Gastroesophageal sphincter (tissue), 4 donors: ENCODE results near the gene CLDN15. TPM values are rescaled to one million over a fixed set of nuclear protein-coding genes. Genes with fewer than 3 reads are reported as not detected.

ENCODE experiments used
- ATAC-seq: fragments of 150-250 bp; one replicate; pipeline ENCODE4 v1.9.1; 2016; ENCODE audit warnings: mild to moderate bottlenecking, moderate library complexity
- H3K27ac ChIP-seq, 4 donors: fragments of 200-600 bp; sonication (generic) in 3 of 4; 1 replicate in 3 of 4; 2 replicates in 1 of 4; pipeline ENCODE4 v1.5.1; 2016 to 2019
- H3K27me3 ChIP-seq: fragments of 200-600 bp; sonication (generic); one replicate; pipeline ENCODE4 v1.5.1; 2019
- H3K36me3 ChIP-seq, 2 donors: fragments of 200-600 bp; sonication (generic); one replicate each; pipeline ENCODE4 v1.5.1; 2019; ENCODE audit warnings: control low read depth in 1 of 2
- H3K4me1 ChIP-seq, 3 donors: fragments of 200-600 bp; sonication (generic); 1 replicate in 2 of 3; 2 replicates in 1 of 3; pipeline ENCODE4 v1.5.1; 2016 to 2019; ENCODE audit warnings: control low read depth in 2 of 3
- H3K4me3 ChIP-seq, 2 donors: fragments of 200-600 bp; sonication (generic); one replicate each; pipeline ENCODE4 v1.5.1; 2019; ENCODE audit warnings: mild to moderate bottlenecking in 1 of 2, moderate library complexity in 1 of 2
- H3K9me3 ChIP-seq, 3 donors: fragments of 200-600 bp; sonication (generic); one replicate each; pipeline ENCODE4 v1.5.1; 2017 to 2019; ENCODE audit warnings: control low read depth in 2 of 3
- CTCF ChIP-seq, 4 experiments: fragments of 200-600 bp in 2 of 4; fragments of 450-650 bp in 2 of 4; sonication (generic) in 1 of 4; IDR thresholded peaks; one replicate each; pipeline ENCODE4 v1.5.1; 2017 to 2019; ENCODE audit warnings: antibody characterized with exemption in 4 of 4, mild to moderate bottlenecking in 2 of 4, moderate library complexity in 2 of 4
- EP300 ChIP-seq: sonication (generic); formaldehyde crosslinking; IDR thresholded peaks from one replicate; pipeline ENCODE4 v1.6.1; 2017; ENCODE audit warnings: antibody characterized with exemption, mild to moderate bottlenecking
- POLR2A ChIP-seq, 2 donors: fragments of 450-650 bp; IDR thresholded peaks; one replicate each; pipeline ENCODE4 v1.6.1; 2017; ENCODE audit warnings: antibody characterized with exemption in 2 of 2, mild to moderate bottlenecking in 2 of 2, moderate library complexity in 1 of 2
- POLR2AphosphoS5 ChIP-seq: sonication (generic); formaldehyde crosslinking; IDR thresholded peaks from one replicate; pipeline ENCODE4 v1.6.1; 2017; ENCODE audit warnings: antibody characterized with exemption
- WGBS, 2 donors: methylation state at CpG; one replicate each; pipeline ENCODE4 v1.1.5; 2018; ENCODE audit warnings: low coverage in 1 of 2; 5-methylcytosine and 5-hydroxymethylcytosine counted together
- total RNA-seq, 4 donors: library from RNA; depleted of rRNA; stranded (reverse); fragments of >200 nt; gene quantifications; one replicate each; pipeline ENCODE4 v1.1.0, GENCODE V29; 2016

CLDN15 gene
- total RNA-seq, 4 donors from 2014 or later = 4.4 to 6.8 (median 5.0) TPM

GRCh38 chr7:101235050-101235449 is 2.6 kb downstream of the CLDN15 start:
- no peak overlapping the region for H3K4me3 ChIP-seq
- no peak for ATAC-seq
- TF ChIP-seq CTCF (IDR thresholded peaks at IDR 0.05) = peak in 1 of 4 experiments; percentile 32
- no peak for TF ChIP-seq POLR2AphosphoS5
- H3K4me1 ChIP-seq = peaks cover 0 to 59% (median 22%) of the 10 kb centered on the region in 3 donors
- H3K9me3 ChIP-seq = no peaks in the 10 kb centered on the region
- peaks cover 12% of the 10 kb centered on the region for H3K27me3 ChIP-seq
- WGBS, 2 donors = 48% methylated on average over 3 of the region's 11 CpGs; no CpG with 5 or more reads in 1 of the 2 donors
- H3K27ac ChIP-seq = no peak overlapping the region
- H3K36me3 ChIP-seq = peaks cover 0 to 53% of the 10 kb centered on the region in 2 donors

- Histone ChIP-seq H3K27me3 (peaks cover 12% of the 10 kb centered on the region), H3K27ac (no peak overlapping the region), H3K9me3 (no peaks in the 10 kb centered on the region), H3K36me3 (peaks cover 0 to 50% of the 10 kb centered on the region in 2 donors), H3K4me3 (no peak overlapping the region), H3K4me1 (peaks cover 0 to 54% (median 22%) of the 10 kb centered on the region in 3 donors)
- WGBS, 2 donors = 71 to 100% methylated on average over 2 to 5 of the region's 5 CpGs
- no peak for ATAC-seq
- TF ChIP-seq CTCF (IDR thresholded peaks at IDR 0.05) = no peak
- no peak for TF ChIP-seq POLR2A (IDR thresholded peaks at IDR 0.05)
- no peak for TF ChIP-seq POLR2AphosphoS5
- no peak for TF ChIP-seq EP300
Observed at GRCh38 chr7:101234636-101235035, 3.0 kb downstream of the CLDN15 start.

- TF ChIP-seq POLR2A (IDR thresholded peaks at IDR 0.05) (no peak), POLR2AphosphoS5 (no peak), CTCF (IDR thresholded peaks at IDR 0.05) (no peak), EP300 (no peak)
- peaks cover 0 to 48% (median 22%) of the 10 kb centered on the region in 3 donors for H3K4me1 ChIP-seq
- peaks cover 0 to 50% of the 10 kb centered on the region in 2 donors for H3K36me3 ChIP-seq
- no peaks in the 10 kb centered on the region for H3K9me3 ChIP-seq
- peaks cover 12% of the 10 kb centered on the region for H3K27me3 ChIP-seq
- no peak for ATAC-seq
- 86% methylated on average over 7 of the region's 21 CpGs; no CpG with 5 or more reads in 1 of the 2 donors for WGBS, 2 donors
- H3K4me3 ChIP-seq = no peak overlapping the region
- H3K27ac ChIP-seq = no peak overlapping the region
Observed at GRCh38 chr7:101233907-101234547, 3.6 kb downstream of the CLDN15 start.

GRCh38 chr7:101232141-101232850 is 5.3 kb downstream of the CLDN15 start:
- Histone ChIP-seq H3K9me3 (no peaks in the 10 kb centered on the region), H3K4me3 (peak overlapping the region in 1 of 2 donors; percentile 34), H3K4me1 (peaks cover 0 to 31% (median 12%) of the 10 kb centered on the region in 3 donors), H3K36me3 (peaks cover 0 to 51% of the 10 kb centered on the region in 2 donors), H3K27ac (peak overlapping the region in 1 of 4 donors; percentile 0), H3K27me3 (peaks cover 12% of the 10 kb centered on the region)
- 0% methylated on average over 2 of the region's 52 CpGs; no CpG with 5 or more reads in 1 of the 2 donors for WGBS, 2 donors
- ATAC-seq = peak; percentile 13
- no peak for TF ChIP-seq POLR2AphosphoS5
- no peak for TF ChIP-seq EP300
- TF ChIP-seq CTCF (IDR thresholded peaks at IDR 0.05) = no peak
- TF ChIP-seq POLR2A (IDR thresholded peaks at IDR 0.05) = no peak
